Adipose tissue (tissue), 3 donors: Measurements from ENCODE around the gene PRAC2. TPM values are rescaled to one million over a fixed set of nuclear protein-coding genes. Genes with fewer than 3 reads are reported as not detected.

Experiments used
- H3K27ac ChIP-seq: one replicate; pipeline ENCODE4 v1.5.1; 2013; ENCODE audit warnings: low read depth, low read length
- WGBS, 3 donors: extraction: QIAGEN DNeasy Blood & Tissue Kit; methylation state at CpG; one replicate each; pipeline ENCODE4 v1.1.7; 2013; 5-methylcytosine and 5-hydroxymethylcytosine counted together
- polyA plus RNA-seq, 3 donors: library from polyadenylated mRNA; stranded (reverse); fragments of 200-250 nt; gene quantifications; one replicate each; pipeline ENCODE4 v1.2.3, GENCODE V29; 2013
- donor health status: healthy with polysubstance abuse.
- donor health status: Bipolar disorder and iron deficiency.
- donor health status: healthy.

The PRAC2 gene
- polyA plus RNA-seq, 3 donors = not detected

- no peak overlapping the region for H3K27ac ChIP-seq
- WGBS, 3 donors = 5 to 8% (median 7%) methylated on average over 19 of the region's 19 CpGs
Observed at GRCh38 chr17:48729335-48730239, 6.6 kb downstream of the PRAC2 start.

DNA sequence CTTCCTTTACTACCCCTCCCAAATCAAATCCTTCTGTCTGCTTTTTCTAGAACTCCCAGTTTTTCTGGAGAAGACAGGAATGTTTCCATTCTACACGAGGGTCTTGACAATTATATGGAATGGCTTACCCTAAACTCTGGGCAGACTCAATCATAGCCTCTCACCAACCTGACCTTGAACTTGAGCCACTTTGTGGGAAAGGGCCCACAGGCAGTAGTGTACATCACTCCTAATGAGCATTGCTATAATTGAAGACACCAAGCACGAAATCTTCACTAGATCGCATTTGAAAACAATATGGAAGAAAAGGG lies 7.2 kb downstream of the PRAC2 start:
- H3K27ac ChIP-seq = no peak overlapping the region
- 27 to 47% (median 29%) methylated on average over 3 of the region's 3 CpGs for WGBS, 3 donors

DNA sequence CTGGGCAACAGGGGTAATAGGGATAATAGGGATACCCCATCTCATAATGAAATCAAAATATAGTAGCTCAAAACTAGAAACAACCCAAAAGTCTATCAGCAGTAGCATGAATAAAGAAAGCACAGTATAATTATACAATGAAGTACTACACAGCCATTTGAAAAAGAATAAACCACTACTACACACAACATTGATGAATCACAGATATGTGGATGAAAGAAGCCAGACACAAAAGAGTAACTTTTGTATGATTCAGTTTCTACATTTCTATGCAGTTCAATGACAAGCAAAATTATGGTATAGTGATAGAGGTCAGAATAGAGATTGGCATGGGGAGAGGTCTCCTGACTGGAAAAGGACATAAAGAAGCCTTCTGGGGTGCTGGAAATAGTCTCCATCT lies 8.4 kb downstream of the PRAC2 start:
- H3K27ac ChIP-seq = no peak overlapping the region

DNA sequence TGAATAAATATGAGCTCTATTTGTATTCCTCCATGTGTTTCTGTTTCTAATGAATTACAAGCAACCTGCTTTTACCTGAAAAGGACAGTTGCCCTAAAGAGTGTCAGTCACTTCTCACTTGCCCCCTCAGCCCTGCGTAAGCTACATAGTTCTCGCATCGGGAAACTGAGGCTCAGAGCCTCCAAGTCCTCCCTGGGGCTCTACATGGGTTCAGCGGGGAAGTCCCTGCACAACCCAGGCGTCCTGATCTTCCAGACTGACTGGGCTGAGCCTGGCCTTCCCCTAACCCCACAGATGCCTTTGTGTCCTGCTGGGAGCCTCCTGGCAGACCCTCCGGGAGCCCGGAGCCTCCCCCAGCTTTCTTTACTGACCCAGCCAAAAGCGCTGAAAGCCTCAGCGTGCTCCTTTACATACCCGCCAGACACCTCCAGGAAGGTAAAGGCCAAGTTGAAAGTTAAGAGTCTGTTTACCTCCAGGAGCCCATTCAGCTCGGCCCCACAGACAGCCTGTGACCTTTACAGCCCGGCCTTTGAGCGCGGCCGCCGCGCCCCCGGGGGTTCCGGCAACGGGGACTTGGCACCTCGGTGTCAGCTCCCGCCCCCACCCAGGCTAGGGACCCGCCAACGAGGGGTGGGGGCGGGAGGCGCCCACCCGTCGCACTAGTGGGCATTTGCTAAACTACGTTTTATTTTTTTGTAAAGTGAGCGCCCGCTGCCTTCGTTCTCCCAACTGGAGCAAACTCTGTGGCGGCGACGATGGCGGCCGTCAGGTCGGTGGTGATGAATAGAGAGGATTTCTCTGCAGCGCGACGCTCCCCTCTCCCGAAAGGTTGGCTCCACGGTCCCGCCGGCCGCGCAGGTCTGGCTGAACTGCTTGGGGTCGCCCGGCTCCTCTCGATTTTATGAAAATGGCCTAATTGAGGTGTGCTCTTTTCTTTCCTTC lies 10.0 kb downstream of the PRAC2 start:
- H3K27ac ChIP-seq = no peak overlapping the region
- 3 to 7% (median 6%) methylated on average over 49 to 50 of the region's 50 CpGs for WGBS, 3 donors

DNA sequence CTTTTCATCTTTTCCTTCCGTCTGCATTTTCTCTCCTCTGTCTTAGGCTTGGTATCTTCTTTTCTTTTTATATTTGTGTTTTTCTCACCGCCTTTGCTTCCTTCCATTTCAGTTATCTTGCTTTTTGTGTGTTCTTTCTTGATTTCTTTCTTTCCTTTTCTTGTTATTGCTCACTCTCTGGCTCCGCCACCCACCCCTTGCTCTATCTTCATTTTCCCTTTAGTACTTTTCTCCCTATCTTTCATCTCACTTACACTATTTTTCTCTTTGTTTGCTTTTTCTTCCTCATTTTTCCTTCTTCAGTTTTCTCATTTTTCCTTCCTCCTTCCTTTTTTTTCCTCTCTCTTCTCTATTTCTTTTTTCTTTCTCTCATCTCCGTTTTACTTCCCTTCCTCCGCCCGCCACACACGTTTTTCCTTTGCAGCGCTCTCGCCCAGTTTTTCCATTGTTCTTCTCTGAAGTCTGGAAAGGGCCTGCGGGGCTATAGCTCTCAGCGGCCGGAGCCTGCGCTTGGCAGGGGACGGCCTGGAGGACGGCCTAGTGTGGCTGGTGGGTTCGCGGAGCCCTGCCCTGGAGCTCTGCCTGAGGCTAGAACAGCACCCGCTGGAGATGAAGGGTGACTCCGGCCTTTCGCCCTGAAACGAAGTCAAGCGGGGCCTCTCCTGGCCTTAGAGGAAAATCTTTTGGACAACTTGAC lies 10.8 kb downstream of the PRAC2 start:
- WGBS, 3 donors = 8 to 13% (median 13%) methylated on average over 22 of the region's 22 CpGs

DNA sequence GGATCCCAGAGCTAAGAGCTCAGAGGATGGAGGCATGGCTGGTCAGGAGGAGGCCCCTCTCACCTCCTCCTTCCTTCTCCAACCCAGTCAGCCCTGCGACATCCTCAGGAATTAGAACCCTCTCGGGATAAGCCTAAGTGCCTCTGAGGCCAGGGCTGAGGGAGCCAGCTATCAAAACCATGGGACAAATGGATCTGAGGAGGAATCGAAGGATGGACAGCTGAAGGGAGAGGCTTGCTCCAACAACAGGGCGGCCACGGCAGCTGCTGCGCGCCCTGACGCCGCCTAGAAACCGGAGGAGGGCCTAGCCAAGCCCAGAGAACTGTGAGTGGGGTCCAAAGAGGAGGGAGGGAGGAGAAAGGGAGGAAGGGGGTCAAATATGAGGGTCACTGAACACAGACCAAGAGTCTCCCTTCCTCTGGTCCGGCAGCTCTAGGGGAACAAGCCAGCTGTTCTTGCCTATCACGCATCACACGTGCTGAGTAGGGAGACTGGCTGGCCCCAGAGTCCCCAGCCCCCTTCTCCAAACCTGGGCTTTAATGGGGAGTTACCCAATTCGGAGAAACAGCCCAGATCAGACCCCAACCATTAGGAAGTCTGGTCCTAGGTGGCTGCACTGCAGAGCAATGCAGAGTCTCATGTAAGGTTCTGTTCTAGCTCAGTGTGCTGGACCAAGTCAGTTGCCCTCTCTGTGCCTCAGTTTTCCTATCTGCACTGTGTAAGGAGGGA lies 11.5 kb downstream of the PRAC2 start:
- no peak overlapping the region for H3K27ac ChIP-seq
- 6 to 11% (median 7%) methylated on average over 14 of the region's 14 CpGs for WGBS, 3 donors

More for the DNA sequence above, 10.8 kb downstream of the PRAC2 start:
- no peak overlapping the region for H3K27ac ChIP-seq

GRCh38 chr17:48735062-48735351 lies 12.0 kb downstream of the PRAC2 start:
- 3 to 9% (median 3%) methylated on average over 7 of the region's 7 CpGs for WGBS, 3 donors
- H3K27ac ChIP-seq = no peak overlapping the region

GRCh38 chr17:48737330-48738043 lies 14.5 kb downstream of the PRAC2 start:
- no peak overlapping the region for H3K27ac ChIP-seq
- WGBS, 3 donors = 55 to 62% (median 57%) methylated on average over 4 of the region's 4 CpGs

DNA sequence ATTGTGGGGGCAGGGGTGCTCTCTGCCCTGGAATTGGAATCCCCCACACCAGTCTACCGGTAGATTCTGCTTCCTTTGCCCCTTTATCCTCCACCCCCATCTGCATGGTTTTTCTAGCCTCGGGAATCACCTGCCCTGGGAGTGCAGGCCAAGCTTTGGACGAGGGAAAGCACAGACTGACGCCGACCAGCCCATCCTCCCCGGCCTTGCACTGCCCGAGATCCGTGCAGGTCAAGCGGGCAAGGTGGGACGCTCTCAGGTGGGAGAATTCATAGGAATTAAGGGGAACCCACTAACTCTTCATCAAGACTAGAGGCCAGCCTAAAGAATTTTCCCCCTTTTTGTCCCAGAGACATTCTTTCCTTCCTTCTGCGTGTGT lies 15.4 kb downstream of the PRAC2 start:
- H3K27ac ChIP-seq = no peak overlapping the region
- WGBS, 3 donors = 6 to 11% (median 6%) methylated on average over 11 of the region's 11 CpGs

DNA sequence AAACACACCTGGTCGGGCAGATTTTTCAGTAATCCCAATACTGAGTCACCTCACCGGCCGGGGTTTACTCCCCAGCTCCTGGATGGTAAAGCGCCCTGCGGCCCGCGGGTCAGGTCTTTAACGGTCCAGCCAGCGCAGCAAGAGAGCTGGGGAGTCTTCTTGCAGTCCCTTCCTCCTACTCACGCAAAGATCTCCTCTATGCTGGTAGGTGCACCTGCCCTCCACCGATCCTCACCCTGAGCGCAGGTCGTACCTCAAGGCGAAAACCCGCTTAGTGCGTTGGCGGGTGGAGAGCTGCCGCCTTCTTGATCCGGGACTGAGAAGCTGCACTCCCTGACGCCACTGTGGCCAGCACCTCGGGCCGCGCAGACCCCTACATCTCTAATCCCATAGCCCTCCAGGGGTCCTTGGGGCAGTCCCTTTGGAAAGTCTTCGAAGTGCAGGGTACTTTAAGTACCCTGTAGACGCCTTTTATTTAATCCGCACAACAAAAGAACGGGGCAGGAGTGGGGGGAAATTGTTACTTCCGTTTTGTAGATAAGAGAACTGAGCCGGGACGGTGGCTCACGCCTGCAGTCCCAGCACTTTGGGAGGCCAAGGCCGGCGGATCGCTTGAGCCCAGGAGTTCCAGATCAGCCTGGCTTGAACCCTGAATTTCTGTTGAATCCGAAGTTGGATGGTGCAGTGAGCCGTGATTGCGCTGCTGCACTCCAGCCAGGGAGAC lies 16.0 kb downstream of the PRAC2 start:
- no peak overlapping the region for H3K27ac ChIP-seq
- 4 to 5% (median 4%) methylated on average over 37 of the region's 37 CpGs for WGBS, 3 donors

DNA sequence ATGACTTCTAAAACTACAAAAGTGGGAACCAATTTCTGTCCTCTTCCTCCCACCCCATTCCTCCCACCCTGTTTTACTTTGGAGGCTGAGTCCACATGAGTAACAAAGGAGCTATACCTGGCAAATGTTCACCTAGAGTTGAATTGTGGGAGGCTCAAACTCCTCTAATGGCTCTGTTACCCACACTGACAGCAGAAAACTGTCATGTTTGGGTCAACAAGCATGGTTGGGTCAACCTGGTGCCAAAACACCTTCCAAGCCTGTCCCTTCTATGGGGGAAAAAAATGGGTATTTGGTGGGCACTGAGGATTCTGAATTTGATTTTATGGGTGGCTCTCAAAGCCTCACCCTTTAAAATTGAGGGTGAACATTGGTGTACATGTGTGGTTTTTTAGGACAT lies 17.6 kb downstream of the PRAC2 start:
- H3K27ac ChIP-seq = no peak overlapping the region

GRCh38 chr17:48745381-48746275 lies 22.6 kb downstream of the PRAC2 start:
- no peak overlapping the region for H3K27ac ChIP-seq
- WGBS, 3 donors = 12 to 26% (median 20%) methylated on average over 12 of the region's 12 CpGs

DNA sequence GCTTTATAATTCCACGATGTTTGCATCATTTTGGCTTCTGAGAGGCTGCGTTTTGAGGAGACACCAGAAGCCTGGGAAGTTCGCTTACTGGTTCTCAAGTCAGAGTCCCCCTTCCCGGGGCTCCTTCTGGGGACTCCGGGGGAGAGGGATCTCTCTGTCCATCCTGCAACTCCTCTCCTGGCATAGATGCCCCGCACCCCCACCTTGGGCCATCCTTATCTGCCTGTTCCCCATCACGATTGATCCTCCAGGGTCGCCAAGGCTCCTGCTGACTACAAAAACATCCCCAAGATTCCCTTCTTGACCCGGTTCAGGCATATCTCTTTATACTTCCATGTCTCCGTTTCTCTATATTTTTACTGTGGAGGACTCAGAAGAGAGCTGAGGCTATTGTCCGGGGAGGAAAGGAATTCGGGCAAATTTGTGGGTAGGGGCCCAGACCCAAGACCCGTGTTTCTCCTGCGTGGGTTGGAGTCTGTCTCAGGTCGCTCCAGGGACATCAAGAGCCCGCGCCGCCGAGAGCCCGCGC lies 24.0 kb downstream of the PRAC2 start:
- 2 to 8% (median 6%) methylated on average over 20 to 21 of the region's 21 CpGs for WGBS, 3 donors

GRCh38 chr17:48747445-48748363 lies 24.7 kb downstream of the PRAC2 start:
- H3K27ac ChIP-seq = no peak overlapping the region
- WGBS, 3 donors = 7 to 10% (median 9%) methylated on average over 50 to 53 of the region's 53 CpGs

More for the DNA sequence above, 24.0 kb downstream of the PRAC2 start:
- no peak overlapping the region for H3K27ac ChIP-seq
